ENCODE data around the gene SPRY4. TPM values are rescaled to one million over a fixed set of nuclear protein-coding genes. Genes with fewer than 3 reads are reported as not detected.
A peak's percentile ranks its signal among the peaks of the same experiment; 100 is the strongest.

Gene SPRY4
- total and polyA plus RNA-seq, 10 donors = 0.76 to 33.5 (median 15.8) TPM

DNA sequence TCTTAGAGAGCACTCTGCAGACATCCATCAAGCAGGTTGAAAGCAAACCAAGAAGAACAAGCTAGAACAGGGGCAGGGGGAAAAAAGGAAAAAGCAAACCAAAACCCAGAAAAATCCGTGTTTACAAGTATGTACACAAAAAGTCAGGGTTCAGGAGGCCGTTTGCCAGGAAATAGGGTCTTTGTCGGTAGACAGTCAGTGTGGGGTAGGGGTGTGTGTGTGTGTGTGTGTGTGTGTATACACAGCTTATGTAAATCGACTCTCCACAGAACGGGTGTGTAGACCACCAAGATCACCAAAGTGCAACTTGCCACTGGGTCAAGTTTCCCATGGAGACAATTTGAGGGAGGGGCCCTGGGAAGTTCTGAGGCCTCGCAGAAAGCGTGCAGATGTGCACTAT, 13.1 kb downstream of the SPRY4 start:
- DNase-seq = no peak
- WGBS, 5 donors = 71 to 85% (median 80%) methylated on average over 7 of the region's 7 CpGs
- Histone ChIP-seq H3K9me3 (no peaks in the 10 kb centered on the region), H3K27me3 (replicated peaks in 1 of 7) (peaks cover 0 to 20% (median 0%) of the 10 kb centered on the region in 7 donors), H3K4me1 (peaks cover 15 to 45% (median 26%) of the 10 kb centered on the region in 6 donors), H3K4me3 (no peak overlapping the region), H3K36me3 (peaks cover 0 to 10% (median 0%) of the 10 kb centered on the region in 6 donors), H3K27ac (no peak overlapping the region)
- TF ChIP-seq POLR2AphosphoS5 (IDR thresholded peaks at IDR 0.05) (no peak), POLR2A (IDR thresholded peaks at IDR 0.05) (no peak)
- TF ChIP-seq, protein P1, sequence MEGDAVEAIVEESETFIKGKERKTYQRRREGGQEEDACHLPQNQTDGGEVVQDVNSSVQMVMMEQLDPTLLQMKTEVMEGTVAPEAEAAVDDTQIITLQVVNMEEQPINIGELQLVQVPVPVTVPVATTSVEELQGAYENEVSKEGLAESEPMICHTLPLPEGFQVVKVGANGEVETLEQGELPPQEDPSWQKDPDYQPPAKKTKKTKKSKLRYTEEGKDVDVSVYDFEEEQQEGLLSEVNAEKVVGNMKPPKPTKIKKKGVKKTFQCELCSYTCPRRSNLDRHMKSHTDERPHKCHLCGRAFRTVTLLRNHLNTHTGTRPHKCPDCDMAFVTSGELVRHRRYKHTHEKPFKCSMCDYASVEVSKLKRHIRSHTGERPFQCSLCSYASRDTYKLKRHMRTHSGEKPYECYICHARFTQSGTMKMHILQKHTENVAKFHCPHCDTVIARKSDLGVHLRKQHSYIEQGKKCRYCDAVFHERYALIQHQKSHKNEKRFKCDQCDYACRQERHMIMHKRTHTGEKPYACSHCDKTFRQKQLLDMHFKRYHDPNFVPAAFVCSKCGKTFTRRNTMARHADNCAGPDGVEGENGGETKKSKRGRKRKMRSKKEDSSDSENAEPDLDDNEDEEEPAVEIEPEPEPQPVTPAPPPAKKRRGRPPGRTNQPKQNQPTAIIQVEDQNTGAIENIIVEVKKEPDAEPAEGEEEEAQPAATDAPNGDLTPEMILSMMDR (IDR thresholded peaks at IDR 0.05 in 8 of 11, conservative IDR thresholded peaks at IDR 0.05 in 3 of 11) = no peak
- intact Hi-C loops (cut with DNase I; ENCODE audit: low total_unique reads) = no loop called here

DNA sequence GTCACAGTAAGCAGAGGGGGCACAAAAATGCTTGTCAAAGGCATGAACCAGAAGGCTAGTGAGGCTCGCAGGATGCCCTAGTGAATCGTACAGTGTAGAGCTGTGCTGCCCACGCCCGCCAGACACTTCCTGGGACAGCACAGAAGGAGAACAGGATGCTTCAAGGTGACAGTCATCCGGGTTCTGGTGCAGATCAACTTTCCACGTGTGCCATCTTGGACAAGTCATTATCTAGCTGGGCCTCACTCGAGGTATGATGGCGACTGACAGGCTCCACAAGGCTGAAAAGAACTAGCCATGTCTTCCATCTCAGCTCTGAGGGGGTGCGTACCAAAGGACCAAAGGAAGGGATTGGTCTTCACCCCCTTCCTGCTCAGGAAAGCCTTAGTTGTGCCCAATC, 14.0 kb downstream of the SPRY4 start:
- Histone ChIP-seq H3K27me3 (replicated peaks in 1 of 7) (peaks cover 0 to 19% (median 0%) of the 10 kb centered on the region in 7 donors), H3K4me3 (no peak overlapping the region), H3K36me3 (peaks cover 0 to 10% (median 0%) of the 10 kb centered on the region in 6 donors), H3K9me3 (no peaks in the 10 kb centered on the region), H3K4me1 (peaks cover 5 to 36% (median 17%) of the 10 kb centered on the region in 6 donors), H3K27ac (peak overlapping the region in 1 of 8 donors; percentile 3)
- no peak for TF ChIP-seq POLR2A (IDR thresholded peaks at IDR 0.05)
- TF ChIP-seq, protein P1 (IDR thresholded peaks at IDR 0.05 in 8 of 11, conservative IDR thresholded peaks at IDR 0.05 in 3 of 11) = no peak
- no peak for TF ChIP-seq POLR2AphosphoS5 (IDR thresholded peaks at IDR 0.05)
- no peak for DNase-seq
- intact Hi-C loops (cut with DNase I; ENCODE audit: low total_unique reads) = no loop called here
- WGBS, 5 donors = 84 to 91% (median 88%) methylated on average over 9 of the region's 9 CpGs

- WGBS, 5 donors = 78 to 85% (median 82%) methylated on average over 12 of the region's 12 CpGs
- Histone ChIP-seq H3K36me3 (peaks cover 0 to 10% (median 0%) of the 10 kb centered on the region in 6 donors), H3K27me3 (replicated peaks in 1 of 7) (peaks cover 0 to 15% (median 0%) of the 10 kb centered on the region in 7 donors), H3K4me1 (peaks cover 0 to 27% (median 10%) of the 10 kb centered on the region in 6 donors), H3K4me3 (no peak overlapping the region), H3K27ac (no peak overlapping the region), H3K9me3 (no peaks in the 10 kb centered on the region)
- DNase-seq = no peak
- intact Hi-C loops (cut with DNase I; ENCODE audit: low total_unique reads) = no loop called here
- no peak for TF ChIP-seq POLR2A (IDR thresholded peaks at IDR 0.05)
- no peak for TF ChIP-seq POLR2AphosphoS5 (IDR thresholded peaks at IDR 0.05)
- TF ChIP-seq, protein P1 (IDR thresholded peaks at IDR 0.05 in 8 of 11, conservative IDR thresholded peaks at IDR 0.05 in 3 of 11) = no peak
Measured at GRCh38 chr5:142309747-142310318, 15.0 kb downstream of the SPRY4 start.

- DNase-seq = no peak
- Histone ChIP-seq H3K27ac (no peak overlapping the region), H3K27me3 (replicated peaks in 1 of 7) (peaks cover 0 to 10% (median 0%) of the 10 kb centered on the region in 7 donors), H3K4me3 (no peak overlapping the region), H3K36me3 (no peaks in the 10 kb centered on the region), H3K9me3 (no peaks in the 10 kb centered on the region), H3K4me1 (peaks cover 0 to 12% (median 4%) of the 10 kb centered on the region in 6 donors)
- 77 to 93% (median 87%) methylated on average over 3 of the region's 3 CpGs for WGBS, 5 donors
- TF ChIP-seq POLR2AphosphoS5 (IDR thresholded peaks at IDR 0.05) = no peak
- TF ChIP-seq, protein P1 (IDR thresholded peaks at IDR 0.05 in 8 of 11, conservative IDR thresholded peaks at IDR 0.05 in 3 of 11) = no peak
- TF ChIP-seq POLR2A (IDR thresholded peaks at IDR 0.05) = no peak
- intact Hi-C loops (cut with DNase I; ENCODE audit: low total_unique reads) = no loop called here
Measured at GRCh38 chr5:142308358-142308757, 16.5 kb downstream of the SPRY4 start.
